Small intestine (tissue), 7 donors: Measurements from ENCODE around the gene GPR62. TPM values are rescaled to one million over a fixed set of nuclear protein-coding genes. Genes with fewer than 3 reads are reported as not detected.

Experiments used
- DNase-seq, 2 donors: peaks; one replicate each; pipeline versions ENCODE4 v3.0.0 to v3.0.0-alpha.2; 2013
- FAIRE-seq: peaks from 2 replicates; lab custom pipeline; 2012; peaks lifted over from hg19 to GRCh38; lab: Jason Lieb, UNC
- H3K27ac ChIP-seq, 3 donors: one replicate each; pipeline ENCODE4 v1.5.1; 2013; ENCODE audit warnings: low read length in 2 of 3, mild to moderate bottlenecking in 2 of 3, control low read depth in 1 of 3, inconsistent platforms in 1 of 3, low read depth in 1 of 3, moderate library complexity in 1 of 3
- H3K27me3 ChIP-seq, 3 donors: one replicate each; pipeline ENCODE4 v1.6.1; 2013; ENCODE audit warnings: low read length in 3 of 3, inconsistent platforms in 1 of 3; ENCODE audit not compliant: control insufficient read depth in 3 of 3, insufficient read depth in 3 of 3
- H3K36me3 ChIP-seq, 3 donors: one replicate each; pipeline ENCODE4 v1.6.1; 2013; ENCODE audit warnings: low read length in 3 of 3, inconsistent platforms in 1 of 3, low read depth in 1 of 3, mild to moderate bottlenecking in 1 of 3, moderate library complexity in 1 of 3; ENCODE audit not compliant: control insufficient read depth in 3 of 3, insufficient read depth in 2 of 3
- H3K4me1 ChIP-seq, 3 donors: one replicate each; pipeline ENCODE4 v1.6.1; 2013; ENCODE audit warnings: low read length in 2 of 3, inconsistent platforms in 1 of 3, low read depth in 1 of 3, mild to moderate bottlenecking in 1 of 3, moderate library complexity in 1 of 3; ENCODE audit not compliant: control insufficient read depth in 3 of 3, insufficient read depth in 2 of 3
- H3K4me3 ChIP-seq, 3 donors: one replicate each; pipeline ENCODE4 v1.5.1; 2013; ENCODE audit warnings: low read length in 3 of 3, control low read depth in 1 of 3, inconsistent platforms in 1 of 3, low read depth in 1 of 3, mild to moderate bottlenecking in 1 of 3, moderate library complexity in 1 of 3
- H3K9me3 ChIP-seq, 2 donors: one replicate each; pipeline ENCODE4 v1.6.1; 2013; ENCODE audit warnings: low read depth in 1 of 2, low read length in 1 of 2; ENCODE audit not compliant: control insufficient read depth in 2 of 2, insufficient read depth in 1 of 2
- WGBS, 3 donors: extraction: QIAGEN DNeasy Blood & Tissue Kit; methylation state at CpG; one replicate each; pipeline ENCODE4 v1.1.7; 2013; 5-methylcytosine and 5-hydroxymethylcytosine counted together
- polyA plus RNA-seq, 4 donors: library from polyadenylated mRNA; stranded (reverse) in 3 of 4; unstranded in 1 of 4; fragments of 200-250 nt in 3 of 4; fragments of 120-200 nt in 1 of 4; gene quantifications; one replicate each; pipeline versions ENCODE4 v1.2.1 to v1.2.3, GENCODE V29; 2013
- donor health status: healthy with polysubstance abuse.
- donor health status: control.
- donor health status: control.
- donor health status: Bipolar disorder and iron deficiency.
- donor health status: healthy.

GPR62 gene
- polyA plus RNA-seq, 4 donors = 0.09 to 0.10 TPM; not detected in 2

DNA sequence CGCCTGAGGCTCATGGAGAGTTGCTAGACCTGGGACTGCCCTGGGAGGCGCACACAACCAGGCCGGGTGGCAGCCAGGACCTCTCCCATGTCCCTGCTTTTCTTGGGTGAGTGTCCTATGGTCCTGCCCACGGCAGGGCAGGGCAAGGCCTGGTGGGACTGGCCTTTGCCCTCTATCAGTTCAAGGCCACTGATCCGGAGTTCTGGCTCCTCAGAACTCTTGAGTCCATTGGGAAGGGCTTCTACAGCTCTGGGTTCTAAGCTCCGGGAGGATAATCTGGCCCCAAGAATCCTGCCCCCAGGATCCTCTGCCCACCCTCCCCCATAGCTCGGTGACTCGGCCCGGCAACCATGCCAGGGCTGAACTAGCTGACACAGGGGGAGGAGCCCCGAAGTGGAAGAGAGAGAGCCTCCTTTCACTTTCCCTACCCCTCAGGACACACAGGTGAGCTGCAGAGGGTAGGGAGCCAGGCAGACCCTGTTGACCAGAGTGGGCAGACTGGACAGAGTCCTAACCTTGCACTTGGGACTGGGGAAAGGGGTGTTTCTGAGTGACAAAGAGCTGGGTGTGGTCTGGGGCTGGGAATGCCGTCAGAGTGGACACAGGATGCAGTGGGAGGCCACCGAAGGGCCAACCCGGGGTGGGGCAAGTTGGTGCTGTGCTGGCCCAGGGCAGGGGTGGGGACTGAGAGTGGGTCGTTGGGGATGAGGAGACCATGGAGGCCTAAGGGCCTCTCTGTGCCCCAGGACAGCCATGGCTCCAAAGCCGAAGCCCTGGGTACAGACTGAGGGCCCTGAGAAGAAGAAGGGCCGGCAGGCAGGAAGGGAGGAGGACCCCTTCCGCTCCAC lies 12.4 kb upstream of the GPR62 start:
- H3K9me3 ChIP-seq = no peaks in the 10 kb centered on the region
- DNase-seq (peak; percentile 80 to 82), FAIRE-seq (no peak)
- WGBS, 3 donors = 24 to 46% (median 32%) methylated on average over 17 of the region's 17 CpGs
- peaks cover 3 to 22% (median 9%) of the 10 kb centered on the region in 3 donors for H3K4me1 ChIP-seq
- peak overlapping the region; percentile 93 to 97 (median 94) for H3K27ac ChIP-seq
- no peaks in the 10 kb centered on the region for H3K27me3 ChIP-seq
- peak overlapping the region; percentile 24 to 93 (median 29) for H3K4me3 ChIP-seq
- H3K36me3 ChIP-seq = peaks cover 0 to 33% (median 0%) of the 10 kb centered on the region in 3 donors

DNA sequence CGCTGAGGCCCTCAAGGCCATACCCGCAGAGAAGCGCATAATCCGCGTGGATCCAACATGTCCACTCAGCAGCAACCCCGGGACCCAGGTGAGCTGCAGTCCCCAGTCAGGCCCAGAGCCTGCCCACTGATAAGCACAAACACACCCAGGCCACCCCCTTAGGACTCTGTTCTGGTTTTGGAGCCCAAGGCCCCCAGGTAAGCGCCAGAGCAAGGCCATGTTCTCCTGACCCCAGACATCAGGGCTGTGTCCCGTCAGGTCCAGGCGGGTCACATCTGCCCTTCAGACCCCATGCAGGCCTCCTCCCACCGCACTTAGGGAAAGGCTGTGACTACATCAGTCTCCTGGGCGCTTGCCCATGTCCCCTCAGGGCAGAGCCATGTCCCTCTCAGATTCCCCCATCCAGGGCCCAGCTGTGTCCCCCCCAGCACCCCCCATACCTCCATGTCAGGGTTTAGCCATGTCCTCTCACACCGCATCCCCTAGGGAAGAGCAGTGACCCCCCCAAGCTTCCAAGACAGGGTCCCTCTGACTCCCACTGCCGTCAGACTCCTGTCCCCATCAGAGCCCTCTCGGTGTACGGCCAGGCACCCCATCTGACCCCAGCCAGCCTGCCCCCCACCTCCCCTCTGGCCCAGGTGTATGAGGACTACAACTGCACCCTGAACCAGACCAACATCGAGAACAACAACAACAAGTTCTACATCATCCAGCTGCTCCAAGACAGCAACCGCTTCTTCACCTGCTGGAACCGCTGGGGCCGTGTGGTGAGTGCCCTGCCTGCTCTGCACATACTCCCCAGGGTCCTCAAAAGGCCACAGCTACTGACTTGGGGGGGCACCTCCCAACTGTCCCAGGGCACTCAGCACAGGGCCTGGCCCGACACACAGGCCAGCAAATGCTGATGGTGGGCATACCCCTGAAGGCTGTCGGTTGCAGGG lies 11.5 kb upstream of the GPR62 start:
- H3K27ac ChIP-seq = peak overlapping the region; percentile 93 to 97 (median 94)
- no peak for FAIRE-seq
- no peaks in the 10 kb centered on the region for H3K27me3 ChIP-seq

DNA sequence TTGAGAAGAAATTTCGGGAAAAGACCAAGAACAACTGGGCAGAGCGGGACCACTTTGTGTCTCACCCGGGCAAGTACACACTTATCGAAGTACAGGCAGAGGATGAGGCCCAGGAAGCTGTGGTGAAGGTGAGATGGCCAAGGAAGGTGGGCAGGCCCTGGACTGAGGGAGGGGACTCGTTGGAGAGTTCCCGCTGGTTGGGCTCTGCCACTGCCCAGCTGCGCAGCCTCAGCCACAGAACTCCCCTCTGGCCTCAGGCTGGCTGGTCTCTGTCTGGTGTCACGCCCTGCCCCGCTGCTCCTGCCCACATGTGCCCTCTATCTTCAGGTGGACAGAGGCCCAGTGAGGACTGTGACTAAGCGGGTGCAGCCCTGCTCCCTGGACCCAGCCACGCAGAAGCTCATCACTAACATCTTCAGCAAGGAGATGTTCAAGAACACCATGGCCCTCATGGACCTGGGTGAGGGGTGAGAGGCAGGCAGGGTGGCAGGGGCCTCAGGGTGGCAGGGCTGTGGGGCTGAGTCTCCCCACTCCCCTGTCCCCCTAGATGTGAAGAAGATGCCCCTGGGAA lies 10.6 kb upstream of the GPR62 start:
- H3K27ac ChIP-seq = no peak overlapping the region
- H3K36me3 ChIP-seq = peaks cover 0 to 29% (median 0%) of the 10 kb centered on the region in 3 donors
- no peaks in the 10 kb centered on the region for H3K9me3 ChIP-seq
- 78 to 90% (median 87%) methylated on average over 11 of the region's 11 CpGs for WGBS, 3 donors
- no peaks in the 10 kb centered on the region for H3K27me3 ChIP-seq
- DNase-seq (no peak), FAIRE-seq (no peak)
- H3K4me3 ChIP-seq = no peak overlapping the region
- peaks cover 3 to 22% (median 9%) of the 10 kb centered on the region in 3 donors for H3K4me1 ChIP-seq

More for the DNA sequence above, 11.5 kb upstream of the GPR62 start:
- Histone ChIP-seq H3K36me3 (peaks cover 0 to 31% (median 0%) of the 10 kb centered on the region in 3 donors), H3K9me3 (no peaks in the 10 kb centered on the region), H3K4me1 (peaks cover 3 to 22% (median 9%) of the 10 kb centered on the region in 3 donors), H3K4me3 (peak overlapping the region in 1 of 3 donors; percentile 29)
- WGBS, 3 donors = 93 to 96% (median 93%) methylated on average over 21 of the region's 21 CpGs
- DNase-seq = no peak

DNA sequence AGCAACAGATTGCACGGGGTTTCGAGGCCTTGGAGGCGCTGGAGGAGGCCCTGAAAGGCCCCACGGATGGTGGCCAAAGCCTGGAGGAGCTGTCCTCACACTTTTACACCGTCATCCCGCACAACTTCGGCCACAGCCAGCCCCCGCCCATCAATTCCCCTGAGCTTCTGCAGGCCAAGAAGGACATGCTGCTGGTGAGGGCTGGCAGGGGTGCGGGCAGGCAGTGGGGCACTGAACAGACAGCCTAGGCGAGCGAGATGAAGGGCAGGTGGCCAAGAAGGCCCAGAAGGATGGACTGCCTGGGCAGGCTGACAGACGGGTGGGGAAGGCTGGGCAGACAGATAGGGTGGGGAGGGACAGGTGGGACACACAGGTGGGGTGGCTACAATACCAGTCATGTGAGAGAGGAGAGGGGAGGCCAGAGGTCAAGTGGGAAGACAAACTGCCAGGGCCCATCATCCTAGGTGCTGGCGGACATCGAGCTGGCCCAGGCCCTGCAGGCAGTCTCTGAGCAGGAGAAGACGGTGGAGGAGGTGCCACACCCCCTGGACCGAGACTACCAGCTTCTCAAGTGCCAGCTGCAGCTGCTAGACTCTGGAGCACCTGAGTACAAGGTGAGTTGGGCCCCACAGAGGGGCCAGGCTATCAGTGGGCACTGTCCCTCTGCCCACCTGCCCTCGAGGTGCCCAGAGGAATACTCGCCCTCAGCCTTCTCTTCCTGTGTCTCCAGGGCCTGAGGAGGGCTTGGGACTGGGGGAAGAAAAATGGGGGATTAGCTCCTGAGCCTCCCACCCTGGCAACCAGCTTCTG lies 9.9 kb upstream of the GPR62 start:
- no peak for DNase-seq
- Histone ChIP-seq H3K9me3 (no peaks in the 10 kb centered on the region), H3K4me3 (no peak overlapping the region), H3K27ac (no peak overlapping the region), H3K36me3 (peaks cover 0 to 29% (median 0%) of the 10 kb centered on the region in 3 donors), H3K4me1 (peaks cover 3 to 22% (median 9%) of the 10 kb centered on the region in 3 donors), H3K27me3 (no peaks in the 10 kb centered on the region)
- FAIRE-seq = no peak
- 77 to 90% (median 90%) methylated on average over 16 to 18 of the region's 18 CpGs for WGBS, 3 donors

DNA sequence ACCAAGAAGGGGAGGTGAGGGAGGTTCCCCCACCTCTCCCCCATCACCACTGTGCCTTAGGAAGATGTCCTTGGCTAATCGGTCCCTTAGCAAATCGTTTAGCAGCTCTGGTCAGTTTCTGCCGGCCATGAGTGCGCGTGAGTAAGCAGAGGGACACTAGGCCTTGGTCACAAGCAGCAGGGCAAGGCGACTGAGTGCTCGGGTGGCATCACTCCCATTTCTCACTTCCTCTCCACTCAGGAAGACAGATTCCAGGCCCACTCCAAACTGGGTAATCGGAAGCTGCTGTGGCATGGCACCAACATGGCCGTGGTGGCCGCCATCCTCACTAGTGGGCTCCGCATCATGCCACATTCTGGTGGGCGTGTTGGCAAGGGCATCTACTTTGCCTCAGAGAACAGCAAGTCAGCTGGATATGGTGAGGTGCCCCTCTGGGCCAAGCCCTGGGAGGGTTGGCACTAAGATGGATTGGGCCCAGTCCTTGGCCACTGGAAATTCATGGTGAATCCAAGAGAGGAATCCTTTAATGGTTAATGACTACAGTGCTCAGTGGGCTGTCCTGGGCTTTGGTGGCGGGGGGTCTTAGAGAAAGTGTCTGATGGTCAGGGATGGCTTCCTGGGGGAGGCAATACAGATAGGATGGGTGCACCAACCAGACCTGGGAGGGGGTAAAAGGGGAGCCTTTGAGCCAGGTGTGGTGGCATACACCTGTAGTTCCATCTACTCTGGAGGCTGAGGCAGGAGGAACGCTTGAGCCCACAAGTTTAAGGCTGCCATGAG lies 9.1 kb upstream of the GPR62 start:
- Histone ChIP-seq H3K36me3 (peaks cover 0 to 29% (median 0%) of the 10 kb centered on the region in 3 donors), H3K27ac (no peak overlapping the region)
- WGBS, 3 donors = 93 to 94% (median 94%) methylated on average over 14 of the region's 14 CpGs

DNA sequence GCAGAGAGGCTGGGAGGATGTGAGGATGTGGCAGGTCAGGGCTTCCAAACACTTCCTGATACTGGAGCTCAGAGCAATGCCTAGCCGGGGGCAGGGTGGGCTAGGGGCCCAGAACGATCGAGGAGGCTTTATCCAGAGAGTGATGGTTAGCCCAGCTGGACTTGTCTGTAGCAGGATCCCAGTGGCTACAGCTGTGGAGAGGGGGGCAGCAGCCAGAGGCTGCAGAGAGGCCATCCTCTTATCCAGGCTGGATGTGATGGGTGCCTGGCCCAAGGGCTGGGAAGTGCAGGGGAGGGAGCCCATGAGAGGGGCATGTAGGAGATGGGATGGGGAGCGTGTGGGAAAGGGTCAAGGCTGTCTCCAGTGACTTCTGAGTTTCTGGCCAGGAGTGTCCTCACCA lies 8.4 kb upstream of the GPR62 start:
- WGBS, 3 donors = 69 to 86% (median 80%) methylated on average over 4 of the region's 4 CpGs
- DNase-seq (no peak), FAIRE-seq (no peak)
- Histone ChIP-seq H3K9me3 (no peaks in the 10 kb centered on the region), H3K36me3 (peaks cover 0 to 29% (median 0%) of the 10 kb centered on the region in 3 donors), H3K4me3 (no peak overlapping the region), H3K27ac (no peak overlapping the region), H3K27me3 (no peaks in the 10 kb centered on the region), H3K4me1 (peaks cover 0 to 14% (median 5%) of the 10 kb centered on the region in 3 donors)

More for the DNA sequence above, 9.1 kb upstream of the GPR62 start:
- H3K4me1 ChIP-seq = peaks cover 0 to 14% (median 5%) of the 10 kb centered on the region in 3 donors
- no peak overlapping the region for H3K4me3 ChIP-seq
- DNase-seq (no peak), FAIRE-seq (no peak)
- no peaks in the 10 kb centered on the region for H3K9me3 ChIP-seq
- no peaks in the 10 kb centered on the region for H3K27me3 ChIP-seq

DNA sequence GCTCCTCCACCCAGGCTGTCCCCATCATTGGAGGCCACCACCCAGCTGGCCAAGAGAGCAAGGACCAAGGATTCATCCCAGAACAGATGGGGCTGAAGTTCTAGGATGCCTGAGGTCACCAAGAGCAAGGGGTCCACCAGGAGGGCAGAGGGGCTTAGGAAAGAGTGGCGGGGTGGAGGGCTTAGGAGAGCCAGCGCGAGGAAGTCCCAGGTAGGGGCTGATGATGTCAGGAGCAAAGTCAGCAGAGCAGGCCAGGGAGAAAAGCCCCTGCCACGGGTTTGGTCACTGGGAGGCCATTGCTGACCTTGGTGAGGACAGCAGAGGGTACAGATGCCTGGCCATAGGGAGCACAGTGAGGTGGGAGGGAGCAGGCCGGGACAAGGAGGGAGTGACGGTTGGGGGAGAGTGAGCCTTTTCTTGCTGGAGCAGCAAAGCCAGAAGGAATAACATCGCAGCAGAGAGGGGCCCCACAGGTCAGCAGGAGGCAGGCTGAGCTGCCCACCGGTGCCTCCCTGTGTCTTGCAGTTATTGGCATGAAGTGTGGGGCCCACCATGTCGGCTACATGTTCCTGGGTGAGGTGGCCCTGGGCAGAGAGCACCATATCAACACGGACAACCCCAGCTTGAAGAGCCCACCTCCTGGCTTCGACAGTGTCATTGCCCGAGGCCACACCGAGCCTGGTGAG lies 7.8 kb upstream of the GPR62 start:
- 80 to 88% (median 84%) methylated on average over 13 of the region's 13 CpGs for WGBS, 3 donors
- H3K27me3 ChIP-seq = no peaks in the 10 kb centered on the region
- peaks cover 0 to 29% (median 0%) of the 10 kb centered on the region in 3 donors for H3K36me3 ChIP-seq
- DNase-seq (no peak), FAIRE-seq (no peak)
- H3K27ac ChIP-seq = no peak overlapping the region
- H3K9me3 ChIP-seq = no peaks in the 10 kb centered on the region
- H3K4me1 ChIP-seq = peaks cover 0 to 11% (median 5%) of the 10 kb centered on the region in 3 donors
- no peak overlapping the region for H3K4me3 ChIP-seq
